Adrenal gland (tissue), 5 donors: ENCODE data around the gene SLC6A13.

Source experiments
- CTCF ChIP-seq, 6 experiments: fragments of 450-650 bp in 4 of 6; fragments of 200-600 bp in 2 of 6; sonication (generic) in 1 of 6; IDR thresholded peaks; 1 replicate in 5 of 6; 2 replicates in 1 of 6; pipeline versions ENCODE4 v1.5.1 to v1.8.0; 2016 to 2021; ENCODE audit warnings: antibody characterized with exemption in 6 of 6, mild to moderate bottlenecking in 2 of 6, moderate library complexity in 1 of 6
- POLR2A ChIP-seq, 2 donors: fragments of 450-650 bp; IDR thresholded peaks; one replicate each; pipeline ENCODE4 v1.6.1; 2017; ENCODE audit warnings: antibody characterized with exemption in 2 of 2, mild to moderate bottlenecking in 2 of 2, moderate library complexity in 1 of 2
- donor health status: DM: no; HTN: no; CAD: no.

GRCh38 chr12:184811-185575 lies 77.6 kb downstream of the SLC6A13 start:
- TF ChIP-seq CTCF (IDR thresholded peaks at IDR 0.05) (no peak), POLR2A (IDR thresholded peaks at IDR 0.05) (no peak)
